HG03575 (cell line): ENCODE results near the gene PTGFRN.

Experiments used
- ATAC-seq: cut with Tn5 transposase; IDR thresholded peaks from one replicate; pipeline ENCODE4 v1.9.1; 2021; ENCODE audit not compliant: unreplicated experiment, insufficient number of reproducible peaks, low FRiP score; ENCODE audit errors: extremely low read depth

Gene PTGFRN

GRCh38 chr1:116986421-116987255 is 76.9 kb downstream of the PTGFRN start:
- no peak for ATAC-seq

- ATAC-seq: no peak
These were observed 77.5 kb downstream of the PTGFRN start for GRCh38 chr1:116987256-116987555.

GRCh38 chr1:116988248-116988647 is 78.5 kb downstream of the PTGFRN start:
- ATAC-seq: no peak

- no peak for ATAC-seq
These were observed 79.2 kb downstream of the PTGFRN start for GRCh38 chr1:116988908-116989307.

GRCh38 chr1:116989835-116990234 is 80.1 kb downstream of the PTGFRN start:
- ATAC-seq: no peak

- ATAC-seq: no peak
These were observed 81.0 kb downstream of the PTGFRN start for GRCh38 chr1:116990612-116991151.

GRCh38 chr1:116991171-116991845 is 81.6 kb downstream of the PTGFRN start:
- ATAC-seq: no peak

- no peak for ATAC-seq
These were observed 82.2 kb downstream of the PTGFRN start for GRCh38 chr1:116991918-116992317.

GRCh38 chr1:116993286-116993685 is 83.6 kb downstream of the PTGFRN start:
- ATAC-seq: no peak

- no peak for ATAC-seq
These were observed 84.7 kb downstream of the PTGFRN start for GRCh38 chr1:116994411-116994810.

- ATAC-seq: no peak
These were observed 87.3 kb downstream of the PTGFRN start for GRCh38 chr1:116997066-116997465.

GRCh38 chr1:116997636-116998035 is 87.9 kb downstream of the PTGFRN start:
- no peak for ATAC-seq

GRCh38 chr1:116999596-116999995 is 89.9 kb downstream of the PTGFRN start:
- no peak for ATAC-seq

- ATAC-seq: no peak
These were observed 90.4 kb downstream of the PTGFRN start for GRCh38 chr1:117000142-117000541.

GRCh38 chr1:117001254-117001927 is 91.7 kb downstream of the PTGFRN start, which contains the start of gene CD101:
TSS of gene CD101 (plus strand) at chr1:117001760. CDS start at chr1:117001818, 58 bp downstream.
- ATAC-seq: peak; percentile 97

GRCh38 chr1:117003223-117003875 is 93.6 kb downstream of the PTGFRN start:
- no peak for ATAC-seq

- no peak for ATAC-seq
These were observed 98.0 kb downstream of the PTGFRN start for GRCh38 chr1:117007719-117008013.

- no peak for ATAC-seq
These were observed 98.9 kb downstream of the PTGFRN start for GRCh38 chr1:117008656-117009055.

- ATAC-seq: no peak
These were observed 99.4 kb downstream of the PTGFRN start for GRCh38 chr1:117009132-117009531.
